HepG2 (cell line): ENCODE data around the gene ENHO. TPM values are rescaled to one million over a fixed set of nuclear protein-coding genes. Genes with fewer than 3 reads are reported as not detected.
A peak's percentile ranks its signal among the peaks of the same experiment; 100 is the strongest.

Experiments used
- BORCS8-MEF2B ChIP-seq: sonication (generic); formaldehyde crosslinking; IDR thresholded peaks from 2 replicates; pipeline ENCODE4 v1.8.0; 2022; ENCODE audit warnings: mild to moderate bottlenecking, missing genetic modification reagents
- CCDC6 ChIP-seq: sonication (generic); formaldehyde crosslinking; IDR thresholded peaks from 2 replicates; pipeline ENCODE4 v1.8.1; 2022; ENCODE audit warnings: mild to moderate bottlenecking, missing genetic modification reagents, moderate library complexity
- FOSL2 ChIP-seq: sonication (generic); formaldehyde crosslinking; IDR thresholded peaks from 2 replicates; pipeline ENCODE4 v1.4.0; 2020; ENCODE audit warnings: missing genetic modification reagents
- KDM3A ChIP-seq: IDR thresholded peaks from 2 replicates; pipeline ENCODE4 v1.6.1; 2018; ENCODE audit warnings: low read depth, missing compliant biosample characterization
- MATR3 ChIP-seq: sonication (generic); formaldehyde crosslinking; IDR thresholded peaks from 2 replicates; pipeline ENCODE4 v1.4.0; 2020; ENCODE audit warnings: missing genetic modification reagents
- PRPF4 ChIP-seq: fragments of 200-400 bp; formaldehyde crosslinking; IDR thresholded peaks from 2 replicates; pipeline ENCODE4 v1.6.1; 2016; ENCODE audit warnings: low read length, low read depth; ENCODE audit not compliant: poor library complexity, severe bottlenecking
- RBAK ChIP-seq: sonication (generic); formaldehyde crosslinking; IDR thresholded peaks from 2 replicates; pipeline ENCODE4 v1.5.1; 2020; ENCODE audit warnings: mild to moderate bottlenecking, missing genetic modification reagents
- SIN3A ChIP-seq: IDR thresholded peaks from 2 replicates; pipeline ENCODE4 v1.6.1; 2011; ENCODE audit warnings: low read depth, mild to moderate bottlenecking, control low read depth, low read length, borderline replicate concordance
- SP2 ChIP-seq: sonication (generic); formaldehyde crosslinking; IDR thresholded peaks from 2 replicates; pipeline ENCODE4 v1.5.1; 2020; ENCODE audit warnings: mild to moderate bottlenecking, missing genetic modification reagents
- TAF15 ChIP-seq: fragments of 200-400 bp; formaldehyde crosslinking; IDR thresholded peaks from one replicate; pipeline ENCODE4 v1.6.1; 2018; ENCODE audit warnings: mild to moderate bottlenecking, low read depth, low read length; ENCODE audit not compliant: poor library complexity, severe bottlenecking
- ZMYM4 ChIP-seq: sonication (generic); formaldehyde crosslinking; IDR thresholded peaks from 2 replicates; pipeline ENCODE4 v1.8.1; 2023; ENCODE audit warnings: mild to moderate bottlenecking, missing genetic modification reagents
- ZNF253 ChIP-seq: sonication (generic); formaldehyde crosslinking; IDR thresholded peaks from 2 replicates; pipeline ENCODE4 v1.8.0; 2022; ENCODE audit warnings: mild to moderate bottlenecking, missing genetic modification reagents, borderline replicate concordance
- ZNF383 ChIP-seq: sonication (generic); formaldehyde crosslinking; IDR thresholded peaks from 2 replicates; pipeline ENCODE4 v1.4.0; 2020; ENCODE audit warnings: missing genetic modification reagents, mild to moderate bottlenecking, borderline replicate concordance
- ZNF737 ChIP-seq: sonication (generic); formaldehyde crosslinking; IDR thresholded peaks from 2 replicates; pipeline ENCODE4 v1.5.0; 2020; ENCODE audit warnings: missing genetic modification reagents, mild to moderate bottlenecking, borderline replicate concordance
- ZNF776 ChIP-seq: sonication (generic); formaldehyde crosslinking; IDR thresholded peaks from 2 replicates; pipeline ENCODE4 v1.4.0; 2020; ENCODE audit warnings: mild to moderate bottlenecking, missing genetic modification reagents
- ZNF83 ChIP-seq: sonication (generic); formaldehyde crosslinking; IDR thresholded peaks from 2 replicates; pipeline ENCODE4 v1.4.0; 2020; ENCODE audit warnings: missing genetic modification reagents, mild to moderate bottlenecking, borderline replicate concordance
- polyA plus RNA-seq, 8 experiments: library from polyadenylated mRNA; depleted of rRNA in 3 of 8; stranded (reverse) in 7 of 8; unstranded in 1 of 8; fragments of >200 nt; fragmentation: Illumina TruSeq in 4 of 8; extraction: Trizol in 4 of 8; gene quantifications; 2 replicates each; pipeline versions ENCODE4 v1.2.1 to v1.2.3, GENCODE V29; 2011 to 2016; ENCODE audit warnings: low read depth in 4 of 8, missing spikeins in 1 of 8, mixed read lengths in 1 of 8; ENCODE audit not compliant: insufficient read depth in 1 of 8
- total RNA-seq, 5 experiments: library from RNA; depleted of rRNA; stranded (reverse); fragments of >200 nt; fragmentation: Illumina TruSeq; extraction: Trizol; gene quantifications; 2 replicates each; pipeline ENCODE4 v1.2.3, GENCODE V29; 2016; ENCODE audit warnings: low read depth in 1 of 5
- TF ChIP-seq, protein P1 (sequence below), 2 experiments: fragments of 450-650 bp in 1 of 2; sonication (generic) in 1 of 2; formaldehyde crosslinking in 1 of 2; IDR thresholded peaks; 2 replicates each; pipeline versions ENCODE4 v1.6.1 to v1.8.0; 2016 to 2022; ENCODE audit warnings: antibody characterized with exemption in 1 of 2, mild to moderate bottlenecking in 1 of 2, missing genetic modification reagents in 1 of 2
- TF ChIP-seq, protein P2 (sequence below): sonication (generic); formaldehyde crosslinking; IDR thresholded peaks from 2 replicates; pipeline ENCODE4 v1.8.0; 2022; ENCODE audit warnings: missing genetic modification reagents, mild to moderate bottlenecking, borderline replicate concordance

ENHO gene
- total and polyA plus RNA-seq, 2 of the 13 experiments (the other 11 are each of a cell fraction or from before 2014, with no cell fraction given), result 0.08 to 0.60 TPM

- TF ChIP-seq ZNF737 (no peak), ZMYM4 (CRISPR knock-in tag) (no peak), MATR3 (CRISPR knock-in tag) (no peak), BORCS8-MEF2B (CRISPR knock-in tag) (no peak), ZNF383 (CRISPR knock-in tag) (no peak), TAF15 (no peak), RBAK (CRISPR knock-in tag) (no peak), ZNF253 (peak; percentile 37; the same call in 1 of the 2 replicates), ZNF83 (no peak), PRPF4 (no peak), FOSL2 (CRISPR knock-in tag) (no peak), ZNF776 (CRISPR knock-in tag) (no peak), SP2 (CRISPR knock-in tag) (peak; percentile 73), SIN3A (no peak), KDM3A (CRISPR knock-in tag) (no peak), CCDC6 (CRISPR knock-in tag) (peak; percentile 66)
- TF ChIP-seq, protein P1, sequence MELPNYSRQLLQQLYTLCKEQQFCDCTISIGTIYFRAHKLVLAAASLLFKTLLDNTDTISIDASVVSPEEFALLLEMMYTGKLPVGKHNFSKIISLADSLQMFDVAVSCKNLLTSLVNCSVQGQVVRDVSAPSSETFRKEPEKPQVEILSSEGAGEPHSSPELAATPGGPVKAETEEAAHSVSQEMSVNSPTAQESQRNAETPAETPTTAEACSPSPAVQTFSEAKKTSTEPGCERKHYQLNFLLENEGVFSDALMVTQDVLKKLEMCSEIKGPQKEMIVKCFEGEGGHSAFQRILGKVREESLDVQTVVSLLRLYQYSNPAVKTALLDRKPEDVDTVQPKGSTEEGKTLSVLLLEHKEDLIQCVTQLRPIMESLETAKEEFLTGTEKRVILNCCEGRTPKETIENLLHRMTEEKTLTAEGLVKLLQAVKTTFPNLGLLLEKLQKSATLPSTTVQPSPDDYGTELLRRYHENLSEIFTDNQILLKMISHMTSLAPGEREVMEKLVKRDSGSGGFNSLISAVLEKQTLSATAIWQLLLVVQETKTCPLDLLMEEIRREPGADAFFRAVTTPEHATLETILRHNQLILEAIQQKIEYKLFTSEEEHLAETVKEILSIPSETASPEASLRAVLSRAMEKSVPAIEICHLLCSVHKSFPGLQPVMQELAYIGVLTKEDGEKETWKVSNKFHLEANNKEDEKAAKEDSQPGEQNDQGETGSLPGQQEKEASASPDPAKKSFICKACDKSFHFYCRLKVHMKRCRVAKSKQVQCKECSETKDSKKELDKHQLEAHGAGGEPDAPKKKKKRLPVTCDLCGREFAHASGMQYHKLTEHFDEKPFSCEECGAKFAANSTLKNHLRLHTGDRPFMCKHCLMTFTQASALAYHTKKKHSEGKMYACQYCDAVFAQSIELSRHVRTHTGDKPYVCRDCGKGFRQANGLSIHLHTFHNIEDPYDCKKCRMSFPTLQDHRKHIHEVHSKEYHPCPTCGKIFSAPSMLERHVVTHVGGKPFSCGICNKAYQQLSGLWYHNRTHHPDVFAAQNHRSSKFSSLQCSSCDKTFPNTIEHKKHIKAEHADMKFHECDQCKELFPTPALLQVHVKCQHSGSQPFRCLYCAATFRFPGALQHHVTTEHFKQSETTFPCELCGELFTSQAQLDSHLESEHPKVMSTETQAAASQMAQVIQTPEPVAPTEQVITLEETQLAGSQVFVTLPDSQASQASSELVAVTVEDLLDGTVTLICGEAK (IDR thresholded peaks at IDR 0.05), result no peak
- TF ChIP-seq, protein P1 (CRISPR knock-in tag; IDR thresholded peaks at IDR 0.05), result no peak
- TF ChIP-seq, protein P2, sequence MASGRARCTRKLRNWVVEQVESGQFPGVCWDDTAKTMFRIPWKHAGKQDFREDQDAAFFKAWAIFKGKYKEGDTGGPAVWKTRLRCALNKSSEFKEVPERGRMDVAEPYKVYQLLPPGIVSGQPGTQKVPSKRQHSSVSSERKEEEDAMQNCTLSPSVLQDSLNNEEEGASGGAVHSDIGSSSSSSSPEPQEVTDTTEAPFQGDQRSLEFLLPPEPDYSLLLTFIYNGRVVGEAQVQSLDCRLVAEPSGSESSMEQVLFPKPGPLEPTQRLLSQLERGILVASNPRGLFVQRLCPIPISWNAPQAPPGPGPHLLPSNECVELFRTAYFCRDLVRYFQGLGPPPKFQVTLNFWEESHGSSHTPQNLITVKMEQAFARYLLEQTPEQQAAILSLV, result peak; percentile 45; the same call in 1 of the 2 replicates
Measured at GRCh38 chr9:34522971-34523797, at the start of gene ENHO (continued).
